Testis (tissue), 2 donors: ENCODE results near the gene GLYR1.

ENCODE experiments used
- CTCF ChIP-seq, 3 experiments: fragments of 450-650 bp in 2 of 3; fragments of 200-600 bp in 1 of 3; sonication (generic) in 1 of 3; IDR thresholded peaks; one replicate each; pipeline ENCODE4 v1.5.1; 2016 to 2019; ENCODE audit warnings: antibody characterized with exemption in 3 of 3, mild to moderate bottlenecking in 2 of 3, moderate library complexity in 1 of 3
- POLR2A ChIP-seq: fragments of 450-650 bp; IDR thresholded peaks from one replicate; pipeline ENCODE4 v1.6.1; 2017; ENCODE audit warnings: antibody characterized with exemption, mild to moderate bottlenecking, moderate library complexity

GRCh38 chr16:4884972-4885874, 38.1 kb upstream of the GLYR1 start:
- TF ChIP-seq POLR2A (no peak), CTCF (IDR thresholded peaks at IDR 0.05) (no peak)
